Neutrophil (primary cell): Measurements from ENCODE around the gene SLX4IP.
"Not testable (repeated sequence)": the region's sequence is repeated elsewhere in the genome, so short reads cannot be mapped to it uniquely, and the experiment has no call there.

Experiments
- H3K27ac ChIP-seq: fragments of 200-600 bp; sonication (generic); 2 replicates; pipeline ENCODE4 v1.5.1; 2016; ENCODE audit warnings: mild to moderate bottlenecking, moderate library complexity
- H3K27me3 ChIP-seq: fragments of 200-600 bp; sonication (generic); 2 replicates; pipeline ENCODE4 v1.6.0; 2016; ENCODE audit warnings: mild to moderate bottlenecking
- H3K36me3 ChIP-seq: fragments of 200-600 bp; sonication (generic); 2 replicates; pipeline ENCODE4 v1.5.1; 2017
- H3K4me1 ChIP-seq, 2 experiments: fragments of 200-600 bp in 1 of 2; sonication (generic) in 1 of 2; 1 replicate in 1 of 2; 2 replicates in 1 of 2; pipeline versions ENCODE4 v1.5.1 to v1.6.1; 2013 to 2016; ENCODE audit warnings: low read depth in 1 of 2, low read length in 1 of 2, mild to moderate bottlenecking in 1 of 2, moderate library complexity in 1 of 2; ENCODE audit not compliant: control insufficient read depth in 1 of 2, insufficient read depth in 1 of 2
- H3K4me3 ChIP-seq, 2 experiments: fragments of 200-600 bp in 1 of 2; sonication (generic) in 1 of 2; 1 replicate in 1 of 2; 2 replicates in 1 of 2; pipeline ENCODE4 v1.5.1; 2013 to 2016; ENCODE audit warnings: low read depth in 1 of 2, low read length in 1 of 2, mild to moderate bottlenecking in 1 of 2, moderate library complexity in 1 of 2
- H3K9me3 ChIP-seq: fragments of 200-600 bp; sonication (generic); 2 replicates; pipeline ENCODE4 v1.5.1; 2016
- CTCF ChIP-seq: fragments of 200-600 bp; sonication (generic); IDR thresholded peaks from 2 replicates; pipeline ENCODE4 v1.5.1; 2016; ENCODE audit warnings: antibody characterized with exemption

The SLX4IP gene

GRCh38 chr20:10411673-10412072 lies 23.4 kb upstream of the SLX4IP start:
- Histone ChIP-seq H3K4me1 (no peaks in the 10 kb centered on the region), H3K27me3 (no peaks in the 10 kb centered on the region), H3K36me3 (peaks cover 49% of the 10 kb centered on the region), H3K27ac (no peak overlapping the region), H3K9me3 (no peaks in the 10 kb centered on the region), H3K4me3 (no peak overlapping the region)
- TF ChIP-seq CTCF, result no peak

GRCh38 chr20:10412591-10413408 lies 22.3 kb upstream of the SLX4IP start:
- Histone ChIP-seq H3K36me3 (peaks cover 39% of the 10 kb centered on the region), H3K27me3 (no peaks in the 10 kb centered on the region)
- TF ChIP-seq CTCF, result no peak

GRCh38 chr20:10415013-10415650 lies 20.0 kb upstream of the SLX4IP start:
- Histone ChIP-seq H3K9me3 (no peaks in the 10 kb centered on the region), H3K4me1 (peaks cover 9 to 10% of the 10 kb centered on the region in 2 experiments), H3K4me3 (no peak overlapping the region), H3K36me3 (peaks cover 48% of the 10 kb centered on the region), H3K27me3 (no peaks in the 10 kb centered on the region), H3K27ac (no peak overlapping the region)
- TF ChIP-seq CTCF, result no peak

More at GRCh38 chr20:10412591-10413408, 22.3 kb upstream of the SLX4IP start:
- no peak overlapping the region for H3K4me3 ChIP-seq
- no peak overlapping the region for H3K27ac ChIP-seq
- peaks cover 6 to 7% of the 10 kb centered on the region in 2 experiments for H3K4me1 ChIP-seq
- H3K9me3 ChIP-seq, result no peaks in the 10 kb centered on the region

GRCh38 chr20:10417218-10417617 lies 17.9 kb upstream of the SLX4IP start:
- H3K27ac ChIP-seq, H3K4me3 ChIP-seq, H3K27me3 ChIP-seq, H3K9me3 ChIP-seq: not testable (repeated sequence)
- Histone ChIP-seq H3K36me3 (peaks cover 44% of the 10 kb centered on the region), H3K4me1 (peaks cover 10 to 12% of the 10 kb centered on the region in 2 experiments)

GRCh38 chr20:10419550-10420133 lies 15.5 kb upstream of the SLX4IP start:
- Histone ChIP-seq H3K27me3 (no peaks in the 10 kb centered on the region), H3K4me1 (peaks cover 10 to 12% of the 10 kb centered on the region in 2 experiments), H3K4me3 (no peak overlapping the region), H3K27ac (no peak overlapping the region), H3K9me3 (no peaks in the 10 kb centered on the region), H3K36me3 (peaks cover 23% of the 10 kb centered on the region)
- TF ChIP-seq CTCF, result no peak

- no peaks in the 10 kb centered on the region for H3K27me3 ChIP-seq
- H3K27ac ChIP-seq, result no peak overlapping the region
- TF ChIP-seq CTCF, result no peak
- peaks cover 0 to 3% of the 10 kb centered on the region in 2 experiments for H3K4me1 ChIP-seq
- H3K36me3 ChIP-seq, result peaks cover 16% of the 10 kb centered on the region
- H3K4me3 ChIP-seq, result no peak overlapping the region
- no peaks in the 10 kb centered on the region for H3K9me3 ChIP-seq
These were observed 11.4 kb upstream of the SLX4IP start for GRCh38 chr20:10423735-10424134.
